HG03442 (cell line): ENCODE measurements around the gene ACCS.

Source experiments
- ATAC-seq: cut with Tn5 transposase; IDR thresholded peaks from one replicate; pipeline ENCODE4 v1.9.1; 2021; ENCODE audit warnings: mild to moderate bottlenecking, moderate library complexity; ENCODE audit not compliant: unreplicated experiment

ACCS gene

GRCh38 chr11:44085330-44085729 lies 19.3 kb downstream of the ACCS start:
- ATAC-seq, result no peak

- no peak for ATAC-seq
These were observed 22.3 kb downstream of the ACCS start for GRCh38 chr11:44088377-44088776.

DNA sequence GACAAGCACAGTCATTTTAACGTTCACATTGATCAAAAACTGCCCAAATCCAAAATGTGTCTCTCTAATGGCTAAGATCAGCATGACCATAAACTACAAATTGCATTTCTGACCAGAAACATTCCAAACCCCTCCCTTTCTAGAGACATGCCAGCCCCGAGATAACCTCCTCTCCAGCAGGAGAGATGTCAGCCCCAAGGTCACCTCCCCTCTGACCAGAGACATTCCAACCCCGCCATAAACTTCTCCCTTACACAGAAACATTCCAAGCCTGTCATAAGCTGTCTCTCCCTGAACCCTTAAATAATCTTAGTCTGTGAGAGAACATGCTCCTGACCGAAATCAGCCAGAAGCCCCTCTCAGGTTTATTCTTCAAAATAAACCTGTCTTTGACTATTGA lies 22.8 kb downstream of the ACCS start:
- ATAC-seq, result no peak

- ATAC-seq, result no peak
These were observed 24.5 kb downstream of the ACCS start for GRCh38 chr11:44090539-44090938.

GRCh38 chr11:44094260-44094868 lies 28.3 kb downstream of the ACCS start:
- ATAC-seq, result peak; percentile 36

DNA sequence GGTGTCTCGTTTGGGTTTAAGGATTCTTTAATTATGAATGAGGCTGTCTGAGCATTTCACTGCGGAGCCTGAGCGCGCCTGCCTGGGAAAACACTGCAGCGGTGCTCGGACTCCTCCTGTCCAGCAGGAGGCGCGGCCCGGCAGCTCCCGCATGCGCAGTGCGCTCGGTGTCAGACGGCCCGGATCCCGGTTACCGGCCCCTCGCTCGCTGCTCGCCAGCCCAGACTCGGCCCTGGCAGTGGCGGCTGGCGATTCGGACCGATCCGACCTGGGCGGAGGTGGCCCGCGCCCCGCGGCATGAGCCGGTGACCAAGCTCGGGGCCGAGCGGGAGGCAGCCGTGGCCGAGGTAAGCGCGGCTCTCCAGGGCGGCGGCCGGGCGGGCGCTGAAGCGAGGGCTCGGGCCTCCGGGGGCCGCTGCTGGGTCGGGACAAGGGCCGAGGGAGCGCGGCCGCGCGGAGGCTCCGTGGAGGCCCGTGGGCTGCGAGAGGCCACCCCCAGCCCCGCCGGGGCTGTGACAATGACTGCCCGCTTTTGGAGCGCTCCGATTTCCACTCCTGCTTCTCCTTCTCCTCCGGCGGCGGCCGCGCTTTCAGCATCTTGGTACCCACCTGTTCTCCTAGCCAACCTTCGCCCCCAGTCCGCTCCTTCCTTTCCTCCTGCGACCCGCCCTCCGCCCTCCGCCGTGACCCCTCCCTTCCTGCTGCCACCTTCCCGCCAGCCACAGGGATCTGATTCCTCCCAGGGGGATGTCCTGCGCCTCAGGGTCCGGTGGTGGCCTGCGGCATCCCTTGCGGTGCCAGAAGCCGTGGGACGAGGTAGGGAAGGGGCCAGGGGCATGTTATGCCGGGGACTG lies 29.7 kb downstream of the ACCS start, which contains the start of gene EXT2:
TSS of gene EXT2 (plus strand) at position 173 of the 854 bp plus-strand sequence. CDS start 12,035 bp downstream, outside the sequence.
- peak; percentile 92 for ATAC-seq

- ATAC-seq, result no peak
These were observed 30.5 kb downstream of the ACCS start for GRCh38 chr11:44096360-44097185.

GRCh38 chr11:44097821-44098220 lies 31.8 kb downstream of the ACCS start:
- ATAC-seq, result no peak

- ATAC-seq, result no peak
These were observed 35.0 kb downstream of the ACCS start for GRCh38 chr11:44101098-44101497.

DNA sequence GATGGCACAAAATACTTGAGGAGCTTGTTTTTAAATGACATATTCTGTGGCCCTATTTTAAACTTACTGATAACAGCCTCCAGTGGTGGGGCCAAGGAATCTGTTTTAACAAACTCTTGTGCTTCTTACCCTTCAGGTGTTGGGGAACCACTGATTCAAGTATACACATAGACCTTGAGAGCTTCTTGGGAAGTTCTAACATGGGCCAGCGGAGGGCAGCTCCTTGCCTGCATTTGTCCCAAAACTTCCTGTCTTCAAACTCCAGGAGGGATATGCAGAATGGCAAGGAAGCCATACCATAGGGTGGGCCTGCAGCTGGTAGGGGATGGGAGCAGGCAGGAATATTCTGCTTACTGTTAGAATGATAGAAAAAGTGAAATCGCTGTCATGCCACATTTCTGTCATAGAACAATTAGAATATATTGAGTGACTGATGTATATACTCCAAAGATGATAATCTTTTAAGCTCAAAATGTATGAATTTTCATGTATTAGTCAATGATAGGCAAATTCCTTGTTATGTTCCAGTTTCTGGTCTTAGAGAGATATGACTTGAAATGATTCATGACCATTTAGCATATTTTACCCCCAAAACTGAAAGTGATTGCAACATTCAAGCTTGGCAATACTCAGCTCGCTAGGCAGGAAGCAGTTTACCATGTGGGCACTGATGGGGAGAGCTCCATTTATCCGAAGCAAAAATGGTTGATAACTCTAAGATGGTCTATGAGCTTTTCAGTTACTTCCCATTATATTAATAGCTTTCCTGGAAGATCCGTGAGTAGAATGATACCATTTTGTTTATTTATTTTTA lies 38.6 kb downstream of the ACCS start:
- ATAC-seq, result no peak

- no peak for ATAC-seq
These were observed 42.2 kb downstream of the ACCS start for GRCh38 chr11:44108260-44108659.

GRCh38 chr11:44110231-44110679 lies 44.2 kb downstream of the ACCS start:
- ATAC-seq, result peak; percentile 96

- ATAC-seq, result no peak
These were observed 46.2 kb downstream of the ACCS start for GRCh38 chr11:44112091-44112821.

GRCh38 chr11:44113018-44113417 lies 46.9 kb downstream of the ACCS start:
- ATAC-seq, result no peak

GRCh38 chr11:44113572-44113971 lies 47.5 kb downstream of the ACCS start:
- ATAC-seq, result no peak

- ATAC-seq, result no peak
These were observed 50.3 kb downstream of the ACCS start for GRCh38 chr11:44116234-44116830.

- ATAC-seq, result no peak
These were observed 54.1 kb downstream of the ACCS start for GRCh38 chr11:44120169-44120568.

- no peak for ATAC-seq
These were observed 59.5 kb downstream of the ACCS start for GRCh38 chr11:44125598-44125997.

DNA sequence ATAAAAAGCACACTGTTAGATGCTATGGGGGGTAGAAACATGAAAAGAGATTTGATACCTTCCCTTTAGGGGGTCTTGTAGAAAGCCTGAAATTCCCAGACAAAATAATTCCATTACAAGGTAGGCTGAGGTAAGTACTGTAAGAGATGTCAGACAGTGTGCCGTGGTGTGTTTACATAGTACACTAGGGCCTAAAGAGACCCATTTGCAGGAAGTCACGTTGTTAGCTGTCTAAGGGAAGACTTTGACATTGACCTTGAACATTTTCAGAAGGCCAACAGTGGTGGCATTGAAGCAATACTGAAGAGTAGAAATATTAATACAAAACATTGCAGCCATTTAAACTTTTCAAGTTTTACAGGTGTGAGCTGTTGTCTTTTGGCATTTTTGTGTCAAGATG lies 60.2 kb downstream of the ACCS start:
- ATAC-seq, result no peak
